AG04450 (cell line): ENCODE data around the gene EXOSC9. TPM values are rescaled to one million over a fixed set of nuclear protein-coding genes. Genes with fewer than 3 reads are reported as not detected.

ENCODE experiments used
- CTCF ChIA-PET: fragments of 300-600, 350-600 bp; formaldehyde crosslinking; extraction: SDS; loops from one replicate; lab custom pipeline; 2022; ENCODE audit warnings: antibody characterized with exemption, inconsistent platforms; lab: Charles Lee
- POLR2A ChIA-PET: fragments of 350-600 bp; formaldehyde crosslinking; extraction: SDS; loops from one replicate; lab custom pipeline; 2021; ENCODE audit warnings: antibody characterized with exemption, inconsistent platforms; lab: Yijun Ruan, JAX
- DNase-seq: peaks from one replicate; pipeline ENCODE4 v3.0.0-alpha.2; 2011; ENCODE audit warnings: low read depth, low spot score
- H3K27ac ChIP-seq: one replicate; pipeline ENCODE4 v1.5.1; 2012; ENCODE audit warnings: low read depth, low read length, control low read depth
- H3K27me3 ChIP-seq: one replicate; pipeline ENCODE4 v1.6.0; 2012; ENCODE audit warnings: low read length; ENCODE audit not compliant: control insufficient read depth, insufficient read depth
- H3K4me3 ChIP-seq: 2 replicates; pipeline ENCODE4 v1.5.1; 2011; ENCODE audit warnings: mild to moderate bottlenecking, low read depth, low read length, control low read depth
- H3K9me3 ChIP-seq: 2 replicates; pipeline ENCODE4 v1.5.1; 2012; ENCODE audit warnings: low read length; ENCODE audit not compliant: control insufficient read depth, insufficient read depth
- CTCF ChIP-seq: IDR thresholded peaks from 2 replicates; pipeline ENCODE4 v1.5.1; 2011; ENCODE audit warnings: low read depth, low read length, control low read depth, inconsistent platforms
- polyA plus RNA-seq: library from polyadenylated mRNA; depleted of rRNA; stranded (reverse); fragments of >200 nt; gene quantifications from 2 replicates; pipeline ENCODE4 v1.2.3, GENCODE V29; 2011

Gene EXOSC9
- polyA plus RNA-seq, 1 experiment: 34.7 TPM

GRCh38 chr4:121786221-121786620 lies 14.9 kb upstream of the EXOSC9 start:
- ChIA-PET POLR2A (no interaction called here), CTCF (interaction anchor here (0.6 to 2.0 kb wide), 3 partner anchors 48 to 89 kb away, joined by 3 to 4 read pairs (median 3); partner anchors contain the start of gene ANXA5)
- no peaks in the 10 kb centered on the region for H3K27me3 ChIP-seq
- no peak for DNase-seq
- no peak for TF ChIP-seq CTCF
- H3K4me3 ChIP-seq: no peak overlapping the region
- no peak overlapping the region for H3K27ac ChIP-seq
- no peaks in the 10 kb centered on the region for H3K9me3 ChIP-seq

- Histone ChIP-seq H3K9me3 (no peaks in the 10 kb centered on the region), H3K4me3 (no peak overlapping the region), H3K27ac (peak overlapping the region; percentile 66), H3K27me3 (no peaks in the 10 kb centered on the region)
- ChIA-PET POLR2A (no interaction called here), CTCF (interaction anchor here (0.6 to 1.6 kb wide), 3 partner anchors 11 to 240 kb away, joined by 4 to 11 read pairs (median 5); no protein-coding TSS in a partner anchor)
- no peak for TF ChIP-seq CTCF
- DNase-seq: no peak
Observed at GRCh38 chr4:121788896-121789295, 12.2 kb upstream of the EXOSC9 start.

- CTCF ChIA-PET: interaction anchor here (1.1 to 2.1 kb wide), 4 partner anchors 11 to 113 kb away, joined by 3 to 11 read pairs (median 6); partner anchors contain the start of gene SMIM43
- POLR2A ChIA-PET: interaction anchor here (1.2 to 3.0 kb wide), 4 partner anchors 11 to 78 kb away, joined by 4 to 18 read pairs (median 4); partner anchors contain the start of gene EXOSC9
Observed at GRCh38 chr4:121789455-121789854, 11.7 kb upstream of the EXOSC9 start.

GRCh38 chr4:121789960-121790829 lies 10.9 kb upstream of the EXOSC9 start:
- CTCF ChIA-PET: interaction anchor here (0.8 to 2.1 kb wide), 4 partner anchors 12 to 58 kb away, joined by 3 to 6 read pairs (median 4); partner anchors contain the start of gene SMIM43
- Histone ChIP-seq H3K4me3 (no peak overlapping the region), H3K9me3 (no peaks in the 10 kb centered on the region), H3K27ac (no peak overlapping the region), H3K27me3 (no peaks in the 10 kb centered on the region)
- peak; percentile 24 for DNase-seq
- TF ChIP-seq CTCF: no peak
- POLR2A ChIA-PET: interaction anchor here (1.2 to 3.0 kb wide), 4 partner anchors 11 to 79 kb away, joined by 4 to 18 read pairs (median 4); partner anchors contain the start of gene EXOSC9

More at GRCh38 chr4:121789455-121789854, 11.7 kb upstream of the EXOSC9 start:
- no peaks in the 10 kb centered on the region for H3K9me3 ChIP-seq
- peak overlapping the region; percentile 66 for H3K27ac ChIP-seq
- no peak for TF ChIP-seq CTCF
- no peak for DNase-seq
- H3K27me3 ChIP-seq: no peaks in the 10 kb centered on the region
- H3K4me3 ChIP-seq: no peak overlapping the region
